Measurements from ENCODE around the gene EEF1G.

GRCh38 chr11:62552485-62553079 is 21.1 kb downstream of the EEF1G start:
- no peak for TF ChIP-seq RAD21 (conservative IDR thresholded peaks at IDR 0.05)
- TF ChIP-seq CTCF (IDR thresholded peaks at IDR 0.05; ENCODE audit: poor library complexity, severe bottlenecking): no peak
- no peak for TF ChIP-seq EZH2 (IDR thresholded peaks at IDR 0.05; ENCODE audit: borderline replicate concordance, insufficient read depth, low read length, poor library complexity, severe bottlenecking)
- TF ChIP-seq POLR2AphosphoS5 (IDR thresholded peaks at IDR 0.05): no peak
- TF ChIP-seq TAF1 (IDR thresholded peaks at IDR 0.05; ENCODE audit: low read depth): no peak
- no peak for TF ChIP-seq REST (IDR thresholded peaks at IDR 0.05; ENCODE audit: borderline replicate concordance)
- TF ChIP-seq SMC3 (conservative IDR thresholded peaks at IDR 0.05; ENCODE audit: poor library complexity): no peak
- TF ChIP-seq EP300 (conservative IDR thresholded peaks at IDR 0.05; ENCODE audit: poor library complexity, severe bottlenecking): no peak
- TF ChIP-seq MXI1 (conservative IDR thresholded peaks at IDR 0.05; ENCODE audit: poor library complexity, severe bottlenecking): no peak

Data from neural cell (in vitro differentiated cells).